Ovary (tissue), 9 donors: ENCODE measurements around the gene CLASP1. TPM values are rescaled to one million over a fixed set of nuclear protein-coding genes. Genes with fewer than 3 reads are reported as not detected.

Experiments used
- DNase-seq, 5 donors: peaks; one replicate each; pipeline ENCODE4 v3.0.0-alpha.2; 2019 to 2020
- H3K27ac ChIP-seq, 2 donors: fragments of 200-600 bp; one replicate each; pipeline versions ENCODE4 v1.5.1 to v1.8.0; 2019 to 2022
- H3K27me3 ChIP-seq: fragments of 200-600 bp; one replicate; pipeline ENCODE4 v1.8.0; 2022
- H3K36me3 ChIP-seq: fragments of 200-600 bp; sonication (generic); one replicate; pipeline ENCODE4 v1.5.1; 2019
- H3K4me1 ChIP-seq: one replicate; pipeline ENCODE4 v1.8.1; 2013; ENCODE audit warnings: mild to moderate bottlenecking, moderate library complexity; ENCODE audit not compliant: insufficient read depth
- H3K4me3 ChIP-seq: fragments of 200-600 bp; sonication (generic); one replicate; pipeline ENCODE4 v1.5.1; 2017
- H3K9me3 ChIP-seq, 2 donors: fragments of 200-600 bp in 1 of 2; sonication (generic) in 1 of 2; one replicate each; pipeline versions ENCODE4 v1.5.1 to v1.8.1; 2013 to 2019; ENCODE audit warnings: mild to moderate bottlenecking in 1 of 2, moderate library complexity in 1 of 2
- EP300 ChIP-seq: sonication (generic); formaldehyde crosslinking; IDR thresholded peaks from one replicate; pipeline ENCODE4 v1.6.1; 2017; ENCODE audit warnings: antibody characterized with exemption
- POLR2A ChIP-seq: fragments of 450-650 bp; IDR thresholded peaks from one replicate; pipeline ENCODE4 v1.6.1; 2017; ENCODE audit warnings: antibody characterized with exemption, mild to moderate bottlenecking, moderate library complexity
- WGBS, 3 donors: extraction: QIAGEN DNeasy Blood & Tissue Kit in 1 of 3; methylation state at CpG; one replicate each; pipeline versions ENCODE4 v1.1.5 to v1.1.7; 2013 to 2017; 5-methylcytosine and 5-hydroxymethylcytosine counted together
- intact Hi-C, 4 donors: fragments of 100-400 bp; cut with DNase I; formaldehyde crosslinking; loops; one replicate each; pipeline versions ENCODE4 v1.11.0 to v1.15.1; 2022 to 2023
- polyA plus RNA-seq, 2 donors: library from polyadenylated mRNA; stranded (reverse); fragments of 200-250 nt in 1 of 2; fragments of 350-450 nt in 1 of 2; fragmentation: Illumina TruSeq in 1 of 2; extraction: RNeasy Lipid Tissue Mini Kit (QIAGEN cat#74804) in 1 of 2; gene quantifications; one replicate each; pipeline ENCODE4 v1.2.3, GENCODE V29; 2013 to 2014
- total RNA-seq, 7 donors: library from RNA; depleted of rRNA in 2 of 7; stranded (reverse); fragments of >200 nt in 2 of 7; fragmentation: NEBNext Ultra II Directional in 3 of 7; extraction: Animal tissue kit (Norgen Biotek cat#: 25700) in 3 of 7; gene quantifications; one replicate each; pipeline versions ENCODE4 v1.1.0 to v1.2.4, GENCODE V29; 2016 to 2023
- TF ChIP-seq, protein P1 (sequence below), 3 donors: fragments of 450-650 bp in 2 of 3; fragments of 200-600 bp in 1 of 3; IDR thresholded peaks; one replicate each; pipeline versions ENCODE4 v1.5.1 to v1.8.0; 2016 to 2022; ENCODE audit warnings: antibody characterized with exemption in 3 of 3, mild to moderate bottlenecking in 1 of 3
- donor health status: DM: no; HTN: no; CAD: no; lungs with moderate emphysema.
- donor health status: DM: no; HTN: no; CAD: no.
- donor health status: Bipolar disorder and iron deficiency.
- donor health status: DM: yes; HTN: yes; CAD: no.
- donor health status: DM: no; HTN: no; CAD: no.
- donor health status: DM: yes; HTN: yes; CAD: no.

The CLASP1 gene
- total and polyA plus RNA-seq, 9 donors: 15.8 to 58.7 (median 47.9) TPM

DNA sequence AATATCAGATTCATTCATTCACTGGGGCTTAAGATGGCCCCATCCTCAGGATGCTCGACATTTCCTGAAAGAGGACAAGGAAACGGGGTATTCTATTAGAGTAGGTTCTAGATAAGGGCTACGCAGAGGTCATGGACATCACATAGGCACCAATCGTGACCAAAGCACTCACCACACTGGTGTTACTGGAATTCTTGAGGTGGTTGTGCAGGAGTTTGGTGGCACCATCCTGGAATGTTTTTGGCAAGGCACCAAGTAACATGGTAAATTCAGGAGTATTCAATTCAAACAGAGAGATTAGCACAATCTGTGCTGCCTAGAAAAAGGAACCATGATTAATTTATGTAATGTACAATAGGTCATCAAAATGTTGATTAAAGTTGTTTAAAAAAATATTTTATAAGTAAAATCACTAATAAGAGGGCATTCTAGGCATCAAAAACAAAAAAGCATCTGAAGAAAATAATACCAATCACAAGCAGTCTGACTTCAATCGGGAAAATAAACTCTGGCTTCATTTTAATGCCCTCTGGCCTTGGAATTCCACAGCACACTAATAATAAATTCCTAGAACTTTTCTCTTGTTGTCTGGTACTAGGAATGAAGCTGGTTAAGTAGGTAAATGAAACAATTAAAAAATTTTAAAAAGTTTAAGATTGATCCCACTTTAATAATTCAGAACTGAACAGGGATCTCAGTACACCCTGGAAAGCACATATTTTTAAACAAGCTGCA, 261.5 kb downstream of the CLASP1 start:
- intact Hi-C loops: no loop called here
- Histone ChIP-seq H3K9me3 (no peaks in the 10 kb centered on the region), H3K27ac (no peak overlapping the region), H3K4me1 (peaks cover 6% of the 10 kb centered on the region), H3K4me3 (no peak overlapping the region), H3K36me3 (no peaks in the 10 kb centered on the region), H3K27me3 (no peaks in the 10 kb centered on the region)
- TF ChIP-seq POLR2A (no peak), EP300 (no peak)
- TF ChIP-seq, protein P1, sequence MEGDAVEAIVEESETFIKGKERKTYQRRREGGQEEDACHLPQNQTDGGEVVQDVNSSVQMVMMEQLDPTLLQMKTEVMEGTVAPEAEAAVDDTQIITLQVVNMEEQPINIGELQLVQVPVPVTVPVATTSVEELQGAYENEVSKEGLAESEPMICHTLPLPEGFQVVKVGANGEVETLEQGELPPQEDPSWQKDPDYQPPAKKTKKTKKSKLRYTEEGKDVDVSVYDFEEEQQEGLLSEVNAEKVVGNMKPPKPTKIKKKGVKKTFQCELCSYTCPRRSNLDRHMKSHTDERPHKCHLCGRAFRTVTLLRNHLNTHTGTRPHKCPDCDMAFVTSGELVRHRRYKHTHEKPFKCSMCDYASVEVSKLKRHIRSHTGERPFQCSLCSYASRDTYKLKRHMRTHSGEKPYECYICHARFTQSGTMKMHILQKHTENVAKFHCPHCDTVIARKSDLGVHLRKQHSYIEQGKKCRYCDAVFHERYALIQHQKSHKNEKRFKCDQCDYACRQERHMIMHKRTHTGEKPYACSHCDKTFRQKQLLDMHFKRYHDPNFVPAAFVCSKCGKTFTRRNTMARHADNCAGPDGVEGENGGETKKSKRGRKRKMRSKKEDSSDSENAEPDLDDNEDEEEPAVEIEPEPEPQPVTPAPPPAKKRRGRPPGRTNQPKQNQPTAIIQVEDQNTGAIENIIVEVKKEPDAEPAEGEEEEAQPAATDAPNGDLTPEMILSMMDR (IDR thresholded peaks at IDR 0.05): no peak
- WGBS, 3 donors: 57 to 71% (median 63%) methylated on average over 5 of the region's 5 CpGs
- DNase-seq: no peak

DNA sequence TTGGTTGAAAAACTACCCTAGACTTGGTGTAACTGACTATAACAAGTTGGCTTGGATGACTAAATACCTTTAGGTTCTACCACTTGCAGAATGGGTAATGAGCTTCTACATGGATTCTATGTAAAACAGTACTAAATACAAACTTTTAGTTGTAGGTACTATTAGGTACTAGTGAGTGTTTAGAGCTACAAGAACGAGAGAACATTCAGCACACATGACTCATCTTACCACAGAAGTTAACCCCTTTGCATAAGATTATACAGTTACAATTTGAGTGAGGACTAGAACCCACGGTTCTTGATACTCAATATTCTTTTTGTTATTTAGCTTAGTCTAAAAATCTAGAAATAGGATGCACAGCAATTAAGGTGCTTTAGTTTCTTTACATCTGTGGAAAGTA, 262.6 kb downstream of the CLASP1 start:
- H3K36me3 ChIP-seq: no peaks in the 10 kb centered on the region
- DNase-seq: no peak
- H3K4me1 ChIP-seq: peaks cover 6% of the 10 kb centered on the region
- WGBS, 3 donors: 48 to 51% (median 49%) methylated on average over 2 of the region's 2 CpGs
- intact Hi-C loops: no loop called here
- no peak for TF ChIP-seq POLR2A
- no peaks in the 10 kb centered on the region for H3K27me3 ChIP-seq
- H3K4me3 ChIP-seq: no peak overlapping the region
- no peaks in the 10 kb centered on the region for H3K9me3 ChIP-seq
- no peak overlapping the region for H3K27ac ChIP-seq

DNA sequence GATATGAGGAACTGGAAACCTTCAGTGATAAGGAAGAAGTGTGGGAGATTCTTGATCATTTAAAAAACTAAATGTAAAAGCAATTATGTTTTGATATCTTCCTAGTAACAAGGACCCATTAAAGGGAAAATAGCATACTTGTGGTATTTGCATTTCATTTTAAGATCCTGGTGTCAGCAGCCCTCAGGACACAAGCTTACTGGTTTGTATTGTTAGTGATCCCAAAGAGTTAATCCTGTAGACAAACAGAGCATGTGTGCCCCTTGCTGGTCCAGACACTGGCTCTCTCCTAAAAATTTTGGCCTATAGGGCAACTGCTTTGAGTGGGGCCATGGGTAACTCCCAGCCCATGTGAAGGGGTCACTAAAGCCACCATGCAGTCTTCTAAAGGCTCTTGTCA, 263.2 kb downstream of the CLASP1 start:
- intact Hi-C loops: no loop called here
- Histone ChIP-seq H3K27ac (no peak overlapping the region), H3K27me3 (no peaks in the 10 kb centered on the region), H3K4me3 (no peak overlapping the region), H3K9me3 (no peaks in the 10 kb centered on the region), H3K4me1 (peaks cover 6% of the 10 kb centered on the region), H3K36me3 (no peaks in the 10 kb centered on the region)
- DNase-seq: no peak
- TF ChIP-seq, protein P1 (IDR thresholded peaks at IDR 0.05): no peak
- TF ChIP-seq EP300 (no peak), POLR2A (no peak)

DNA sequence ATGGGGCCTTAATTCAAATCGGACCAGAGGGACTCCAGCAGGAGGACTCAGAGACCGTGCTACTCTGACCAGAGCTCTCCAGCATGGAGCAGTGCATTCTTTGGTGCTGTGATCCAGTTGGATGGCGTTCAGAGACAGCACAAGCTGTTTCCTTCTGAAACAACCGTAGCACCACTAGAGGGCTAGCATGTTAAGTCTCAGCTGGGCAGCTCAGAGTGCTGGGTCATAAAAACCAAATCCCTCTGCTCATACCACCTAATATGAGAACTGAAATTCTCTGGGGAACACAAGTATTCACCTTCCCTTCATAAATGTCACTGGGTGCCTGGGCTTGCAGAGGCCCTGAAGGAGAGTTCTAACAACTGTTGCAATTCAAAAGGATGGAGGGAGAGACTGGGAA, 266.5 kb downstream of the CLASP1 start:
- Histone ChIP-seq H3K4me3 (no peak overlapping the region), H3K9me3 (no peaks in the 10 kb centered on the region), H3K27me3 (no peaks in the 10 kb centered on the region), H3K4me1 (peaks cover 4% of the 10 kb centered on the region), H3K27ac (no peak overlapping the region), H3K36me3 (no peaks in the 10 kb centered on the region)
- TF ChIP-seq, protein P1 (IDR thresholded peaks at IDR 0.05): no peak
- no peak for TF ChIP-seq POLR2A
- TF ChIP-seq EP300: no peak
- intact Hi-C loops: no loop called here
- DNase-seq: no peak
- WGBS, 3 donors: 72 to 83% (median 78%) methylated on average over 4 of the region's 4 CpGs

DNA sequence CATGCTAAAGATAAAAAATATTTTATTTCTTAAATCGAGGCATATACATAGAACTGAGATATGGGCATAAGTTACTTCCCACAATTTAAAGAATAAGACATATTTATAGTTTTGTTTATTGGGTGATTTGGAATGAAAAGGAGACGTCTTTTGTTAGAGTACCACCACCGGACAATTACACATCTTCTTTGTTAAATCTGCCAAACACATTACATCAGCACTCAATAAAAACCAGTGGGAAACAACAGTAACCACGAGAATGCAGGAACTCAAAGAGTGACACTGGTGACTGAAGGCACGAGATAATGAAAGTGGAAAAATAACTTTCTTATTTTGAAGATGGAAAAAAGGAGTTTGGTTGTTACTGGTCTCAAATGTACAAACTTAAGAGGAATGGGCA, 271.6 kb downstream of the CLASP1 start:
- intact Hi-C loops: no loop called here
- 72 to 79% (median 76%) methylated on average over 5 of the region's 5 CpGs for WGBS, 3 donors
- H3K36me3 ChIP-seq: no peaks in the 10 kb centered on the region
- H3K4me1 ChIP-seq: no peaks in the 10 kb centered on the region
- no peak for DNase-seq
- no peak overlapping the region for H3K27ac ChIP-seq
- H3K4me3 ChIP-seq: no peak overlapping the region
- no peaks in the 10 kb centered on the region for H3K9me3 ChIP-seq
- no peak for TF ChIP-seq POLR2A
- no peak for TF ChIP-seq EP300
- TF ChIP-seq, protein P1 (IDR thresholded peaks at IDR 0.05): no peak
- no peaks in the 10 kb centered on the region for H3K27me3 ChIP-seq
